NCI-H2107 treated with DMSO at 0.1 percent for 48 hours (cell line): ENCODE data around the gene GALNT13.

Experiments used
- DNase-seq: peaks from one replicate; lab custom pipeline; 2025; ENCODE audit not compliant: unreplicated experiment; lab: John Stamatoyannopoulos, UW

The GALNT13 gene

GRCh38 chr2:154207288-154208047 is 335.7 kb downstream of the GALNT13 start:
- no peak for DNase-seq

GRCh38 chr2:154223726-154224125 is 352.0 kb downstream of the GALNT13 start:
- no peak for DNase-seq

- DNase-seq = no peak
Measured at GRCh38 chr2:154226931-154227330, 355.2 kb downstream of the GALNT13 start.

- DNase-seq = no peak
Measured at GRCh38 chr2:154228566-154229280, 357.0 kb downstream of the GALNT13 start.

- no peak for DNase-seq
Measured at GRCh38 chr2:154229966-154230365, 358.2 kb downstream of the GALNT13 start.

GRCh38 chr2:154231021-154231420 is 359.3 kb downstream of the GALNT13 start:
- no peak for DNase-seq

- no peak for DNase-seq
Measured at GRCh38 chr2:154233231-154233630, 361.5 kb downstream of the GALNT13 start.

GRCh38 chr2:154238252-154238651 is 366.5 kb downstream of the GALNT13 start:
- DNase-seq = no peak

- no peak for DNase-seq
Measured at GRCh38 chr2:154240316-154240715, 368.6 kb downstream of the GALNT13 start.

- DNase-seq = no peak
Measured at GRCh38 chr2:154240921-154241379, 369.2 kb downstream of the GALNT13 start.

GRCh38 chr2:154242687-154243086 is 371.0 kb downstream of the GALNT13 start:
- DNase-seq = no peak

- DNase-seq = no peak
Measured at GRCh38 chr2:154243685-154244084, 372.0 kb downstream of the GALNT13 start.

- no peak for DNase-seq
Measured at GRCh38 chr2:154244932-154245331, 373.2 kb downstream of the GALNT13 start.

GRCh38 chr2:154247503-154247902 is 375.8 kb downstream of the GALNT13 start:
- DNase-seq = no peak

GRCh38 chr2:154256136-154256535 is 384.4 kb downstream of the GALNT13 start:
- DNase-seq = no peak

- no peak for DNase-seq
Measured at GRCh38 chr2:154259030-154259429, 387.3 kb downstream of the GALNT13 start.

- no peak for DNase-seq
Measured at GRCh38 chr2:154261473-154262027, 389.8 kb downstream of the GALNT13 start.

- no peak for DNase-seq
Measured at GRCh38 chr2:154263206-154263605, 391.5 kb downstream of the GALNT13 start.

- no peak for DNase-seq
Measured at GRCh38 chr2:154264024-154264423, 392.3 kb downstream of the GALNT13 start.

- no peak for DNase-seq
Measured at GRCh38 chr2:154267983-154268382, 396.3 kb downstream of the GALNT13 start.

GRCh38 chr2:154280543-154280942 is 408.8 kb downstream of the GALNT13 start:
- DNase-seq = no peak

- DNase-seq = no peak
Measured at GRCh38 chr2:154289870-154290269, 418.1 kb downstream of the GALNT13 start.
